Gastroesophageal sphincter (tissue), 3 donors: ENCODE results near the gene SIGLEC7.
"Not testable (repeated sequence)": the region's sequence is repeated elsewhere in the genome, so short reads cannot be mapped to it uniquely, and the experiment has no call there.

Experiments used
- CTCF ChIP-seq, 4 experiments: fragments of 200-600 bp in 2 of 4; fragments of 450-650 bp in 2 of 4; sonication (generic) in 1 of 4; IDR thresholded peaks; one replicate each; pipeline ENCODE4 v1.5.1; 2017 to 2019; ENCODE audit warnings: antibody characterized with exemption in 4 of 4, mild to moderate bottlenecking in 2 of 4, moderate library complexity in 2 of 4
- POLR2A ChIP-seq, 2 donors: fragments of 450-650 bp; IDR thresholded peaks; one replicate each; pipeline ENCODE4 v1.6.1; 2017; ENCODE audit warnings: antibody characterized with exemption in 2 of 2, mild to moderate bottlenecking in 2 of 2, moderate library complexity in 1 of 2

- not testable (repeated sequence) for TF ChIP-seq CTCF, POLR2A (IDR thresholded peaks at IDR 0.05)
These were observed 841 bp downstream of the SIGLEC7 start for GRCh38 chr19:51142809-51143475.
